Nucleus accumbens (tissue), 56 donors: ENCODE measurements around the gene DTNB.

ENCODE experiments used
- DNase-seq, 56 donors: peaks; one replicate each; lab custom pipeline; 2025; lab: John Stamatoyannopoulos, UW

Gene DTNB

DNA sequence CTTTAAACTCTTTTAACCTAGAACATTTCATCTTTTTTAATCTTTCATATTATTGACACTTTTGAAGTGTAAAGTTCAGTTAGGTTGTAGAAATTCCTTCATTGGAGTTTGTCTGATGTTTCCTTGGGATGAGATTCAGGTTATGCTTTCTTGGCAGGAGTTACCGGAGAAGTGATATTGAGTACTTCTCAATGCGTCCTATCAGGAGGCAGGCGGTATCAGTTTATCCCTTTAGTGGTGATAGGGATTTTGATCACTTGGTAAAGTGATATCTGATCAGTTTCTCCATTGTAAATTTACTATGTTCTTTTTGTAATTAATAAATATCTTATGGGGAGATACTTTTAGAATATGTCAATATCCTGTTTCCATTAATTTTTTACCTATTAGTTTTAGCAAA lies 78.4 kb downstream of the DTNB start:
- DNase-seq: no peak

DNA sequence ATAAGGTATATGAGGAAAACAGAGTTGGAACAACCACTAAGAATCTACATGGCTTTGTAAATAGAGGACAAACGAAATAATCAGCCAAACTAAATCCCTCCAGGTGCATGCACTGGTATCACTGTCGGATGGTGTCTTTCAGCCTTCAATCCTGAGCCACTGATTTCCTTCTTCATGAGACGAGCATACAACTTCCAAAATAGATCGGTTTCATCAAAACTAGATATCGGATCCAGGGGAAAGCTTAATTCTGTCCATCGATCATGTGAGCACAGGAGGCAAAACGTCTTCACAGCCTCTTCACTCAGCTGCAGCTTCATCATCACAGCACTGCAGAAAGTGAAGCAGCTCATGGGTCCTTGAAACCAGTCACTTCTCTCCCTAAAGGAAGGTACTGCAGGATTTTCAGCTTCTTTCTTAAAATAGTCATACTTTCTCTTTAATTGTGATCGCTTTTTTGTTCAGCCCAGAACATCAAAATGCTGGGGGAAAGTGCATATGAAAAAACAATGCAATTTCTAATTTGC lies 80.5 kb downstream of the DTNB start:
- peak in 7 of 56 donors; percentile 8 to 32 (median 26) for DNase-seq

DNA sequence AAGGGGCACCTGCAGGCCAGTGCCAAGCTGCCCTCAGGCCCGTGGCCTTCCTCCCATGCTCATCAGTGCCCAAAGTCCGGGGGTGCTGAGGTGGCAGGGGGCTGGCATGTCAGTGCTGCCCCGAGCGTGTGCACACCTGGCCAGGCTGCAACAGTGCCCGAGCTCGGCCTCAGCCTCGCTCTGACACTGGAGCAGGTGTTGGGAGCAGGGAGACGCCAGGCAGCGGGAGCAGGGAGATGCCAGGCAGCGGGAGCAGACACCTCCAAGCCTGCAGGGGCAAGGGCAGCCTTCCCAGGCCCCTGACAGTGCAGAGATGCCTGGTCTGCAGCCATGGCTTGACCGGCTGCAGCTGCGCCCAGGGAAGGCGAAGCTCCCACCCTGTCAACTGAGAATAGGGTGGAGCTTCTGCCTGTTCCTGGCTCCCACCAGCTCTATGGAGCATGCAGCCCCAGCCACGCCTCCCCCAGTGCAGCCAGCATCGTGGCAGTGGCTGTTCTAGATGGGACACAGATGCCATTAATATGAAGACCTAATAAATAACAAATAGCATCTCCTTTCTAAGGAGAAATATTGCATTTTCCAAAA lies 82.4 kb downstream of the DTNB start:
- peak in 45 of 56 donors; percentile 23 to 85 (median 67) for DNase-seq

- peak in 6 of 56 donors; percentile 26 to 52 (median 32) for DNase-seq
Observed at GRCh38 chr2:25589676-25590205, 83.6 kb downstream of the DTNB start.

DNA sequence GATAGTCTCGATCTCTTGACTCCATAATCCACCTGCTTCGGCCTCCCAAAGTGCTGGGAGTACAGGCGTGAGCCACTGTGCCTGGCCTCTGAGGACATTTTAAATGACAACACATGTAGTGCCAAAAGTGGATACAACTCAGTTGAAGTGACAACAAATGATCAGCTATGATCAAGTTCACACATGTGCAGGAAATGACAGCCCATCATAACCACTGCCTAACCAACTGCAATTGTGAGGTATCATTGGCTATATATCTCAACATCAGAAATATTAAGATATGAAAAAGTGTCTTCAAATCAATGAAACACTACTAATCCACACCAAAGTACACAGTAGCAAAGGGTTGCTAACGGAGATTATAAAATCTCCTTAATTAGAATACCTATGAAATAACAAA lies 84.8 kb downstream of the DTNB start:
- DNase-seq: no peak

DNA sequence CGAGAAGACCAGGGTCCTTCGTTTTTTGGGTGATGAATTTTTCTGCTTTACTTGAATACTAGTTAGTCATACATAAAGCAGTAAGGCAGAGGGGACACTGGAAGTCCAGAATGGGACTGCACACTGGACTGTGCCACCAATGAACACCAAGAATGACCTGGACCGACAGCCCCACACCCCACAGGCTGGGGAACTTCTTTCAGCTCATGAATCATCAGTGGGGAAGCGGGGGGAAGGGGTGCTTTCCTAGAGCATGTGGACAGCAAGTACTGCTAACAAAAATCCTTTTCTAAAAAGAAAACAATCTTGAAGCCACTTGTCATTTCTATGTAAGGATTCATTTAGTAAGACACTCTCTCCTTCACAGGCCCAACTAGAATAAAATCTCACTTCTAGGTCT lies 86.0 kb downstream of the DTNB start:
- peak in 19 of 56 donors; percentile 11 to 82 (median 32) for DNase-seq

DNA sequence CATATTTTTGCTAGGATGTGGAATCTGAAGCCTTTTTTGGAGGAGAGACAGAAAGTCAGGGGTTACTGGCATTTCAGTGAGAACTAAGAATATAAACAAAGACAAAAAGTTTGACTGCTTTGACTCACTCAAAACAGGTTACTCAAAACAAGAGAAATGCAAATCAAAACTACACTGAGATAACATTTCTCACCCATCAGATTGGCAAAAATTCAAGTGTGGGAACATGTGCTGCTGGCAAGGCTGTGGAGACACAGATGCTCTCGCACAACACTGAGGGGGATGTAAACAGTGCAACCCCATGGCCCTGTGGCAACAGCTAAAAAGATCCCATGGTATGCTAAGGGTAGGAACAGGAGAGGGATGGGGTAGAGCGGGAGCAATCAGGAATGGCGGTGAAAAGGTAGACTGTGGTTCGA lies 86.6 kb downstream of the DTNB start:
- peak in 13 of 56 donors; percentile 21 to 49 (median 37) for DNase-seq

DNA sequence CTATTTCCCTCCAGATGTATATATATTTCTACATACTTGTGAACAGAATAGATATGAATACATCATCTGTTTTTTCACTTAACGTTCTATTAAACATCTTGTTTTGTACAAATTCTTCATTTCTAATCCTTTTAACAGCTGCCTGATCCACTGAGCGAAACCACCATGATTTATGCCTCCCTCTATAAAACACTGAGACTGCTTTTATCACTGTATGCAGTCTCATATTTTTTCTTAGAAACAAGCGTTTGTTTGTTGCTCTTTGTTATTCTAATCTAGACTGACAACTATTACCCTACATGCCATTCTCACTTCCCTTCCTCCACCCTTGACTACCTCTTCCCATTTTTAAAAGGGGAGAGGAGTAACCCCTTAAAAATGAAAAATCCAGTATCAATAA lies 88.2 kb downstream of the DTNB start:
- DNase-seq: no peak

DNA sequence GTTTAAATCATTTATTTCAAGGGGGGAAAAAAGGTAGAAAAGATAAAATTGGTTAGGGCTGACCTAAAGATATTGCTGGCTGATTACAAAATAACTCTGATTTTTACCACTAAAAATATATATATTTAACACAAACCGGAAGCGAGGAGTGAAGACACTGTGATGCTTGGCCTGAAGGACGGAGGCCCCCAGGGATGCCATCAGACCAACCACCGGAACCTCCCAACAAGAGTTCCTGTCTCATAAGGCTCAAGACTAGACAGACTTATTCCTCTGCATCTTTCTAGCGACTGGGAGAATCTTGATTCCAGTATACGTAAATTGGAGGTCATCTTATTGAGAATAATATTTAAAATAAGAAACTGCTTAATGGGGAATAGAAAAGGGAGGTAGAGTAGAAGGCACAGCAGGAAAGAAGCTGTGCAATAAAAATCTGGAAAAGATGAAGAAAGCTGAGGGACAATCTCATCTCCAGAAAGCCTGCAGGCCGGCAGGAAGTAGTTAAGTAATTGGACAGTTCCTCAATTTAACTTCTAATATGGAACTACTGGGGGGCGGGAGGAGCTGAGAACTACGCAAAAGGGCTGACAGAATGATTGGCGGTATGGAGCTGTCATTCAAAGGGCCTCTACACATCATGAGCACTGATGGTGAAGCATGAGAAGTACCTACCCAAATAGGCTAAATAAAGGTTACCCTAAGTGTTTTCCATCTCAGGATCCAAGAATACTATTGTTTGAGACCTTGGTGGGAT lies 91.1 kb downstream of the DTNB start:
- no peak for DNase-seq

GRCh38 chr2:25576596-25576995 lies 96.8 kb downstream of the DTNB start:
- DNase-seq: no peak

- DNase-seq: no peak
Observed at GRCh38 chr2:25572638-25573037, 100.7 kb downstream of the DTNB start.

DNA sequence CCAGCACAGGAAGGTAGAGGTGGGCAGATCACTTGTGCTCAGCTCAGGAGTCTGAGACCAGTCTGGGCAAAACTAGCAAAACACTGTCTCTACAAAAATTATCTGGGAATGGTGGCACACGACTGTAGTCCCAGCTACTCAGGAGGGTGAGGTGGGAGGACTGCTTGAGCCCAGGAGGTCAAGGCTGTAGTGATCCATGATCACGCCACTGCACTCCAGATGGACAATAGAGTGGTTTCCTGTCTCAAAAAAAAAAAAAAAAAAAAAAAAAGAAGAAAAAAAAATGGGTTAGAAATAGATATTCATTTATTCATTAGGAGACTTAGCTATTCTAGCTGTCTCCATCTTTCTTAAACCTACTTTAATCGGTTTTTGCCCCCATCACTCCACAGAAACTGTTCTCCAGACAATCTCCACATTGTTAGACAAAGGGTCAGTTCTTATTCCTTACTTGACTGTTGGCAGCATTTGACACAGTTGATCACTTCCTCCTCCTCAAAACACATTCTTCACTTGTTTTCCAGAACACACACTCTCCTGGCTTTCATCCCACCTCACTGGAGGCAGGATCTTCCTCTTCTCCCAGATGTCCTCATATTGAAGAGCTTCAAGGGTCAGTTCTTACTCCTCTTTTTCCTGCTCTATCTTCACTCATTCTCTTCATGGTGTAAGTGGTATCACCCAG lies 103.1 kb downstream of the DTNB start:
- no peak for DNase-seq

DNA sequence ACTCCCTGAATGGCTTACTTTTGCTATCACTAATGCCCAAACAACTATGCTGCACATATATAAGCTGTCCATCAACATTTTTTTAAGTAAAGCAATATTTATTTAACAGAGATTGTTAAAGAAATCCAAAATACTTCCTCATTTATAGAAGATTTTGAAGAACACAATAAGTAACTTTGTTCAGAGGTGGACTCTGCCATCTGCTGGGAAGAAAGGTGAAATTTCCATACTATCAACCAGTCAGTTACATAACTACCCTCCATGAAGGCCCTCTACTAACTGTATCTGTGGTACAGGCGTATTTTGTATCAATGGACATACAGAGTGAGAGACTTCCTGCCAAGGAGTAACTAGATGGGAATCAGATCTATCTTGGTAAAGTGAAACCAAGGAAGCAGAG lies 106.0 kb downstream of the DTNB start:
- DNase-seq: peak in 1 of 56 donors; percentile 27

- peak in 1 of 56 donors; percentile 22 for DNase-seq
Observed at GRCh38 chr2:25566694-25567093, 106.7 kb downstream of the DTNB start.

DNA sequence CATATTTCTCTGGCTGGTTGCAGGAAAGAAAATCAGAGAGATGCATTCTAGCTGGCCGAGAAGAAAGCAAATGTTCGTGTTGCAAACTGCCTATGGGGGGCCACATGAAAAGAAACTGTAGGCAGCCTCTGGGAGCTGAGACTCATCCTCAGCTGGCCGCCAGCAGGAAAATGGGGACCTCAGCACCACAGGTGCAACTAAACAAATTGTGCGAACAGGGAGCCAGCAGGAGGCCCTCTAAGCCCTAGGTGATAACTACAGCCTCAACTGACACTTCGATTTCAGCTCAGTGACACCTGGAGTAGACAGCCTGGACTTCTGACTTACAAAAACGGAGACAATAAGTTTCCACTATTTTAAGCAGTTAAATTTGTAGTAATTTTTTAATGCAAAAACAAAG lies 107.3 kb downstream of the DTNB start:
- no peak for DNase-seq

- DNase-seq: peak in 5 of 56 donors; percentile 22 to 47 (median 28)
Observed at GRCh38 chr2:25561136-25561850, 112.1 kb downstream of the DTNB start.

DNA sequence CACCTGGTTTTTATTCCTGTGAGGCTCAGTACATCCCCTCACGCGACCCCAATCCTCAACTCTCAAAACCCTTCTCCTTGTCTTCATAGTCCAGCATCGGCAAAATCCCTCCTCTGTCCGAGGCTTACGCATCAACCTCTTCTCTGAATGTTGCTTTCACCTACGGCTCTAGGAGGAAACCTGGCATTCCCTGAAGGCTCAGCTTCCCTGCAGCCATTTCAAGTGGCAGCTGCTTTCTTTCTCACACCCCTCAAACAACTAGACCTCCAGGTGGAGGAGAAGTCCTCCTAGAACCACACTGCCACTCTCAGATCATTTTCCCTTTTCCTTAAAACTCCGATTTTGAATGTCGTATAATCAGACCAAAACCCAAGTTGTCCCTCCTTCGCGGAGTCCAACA lies 114.2 kb downstream of the DTNB start:
- DNase-seq: no peak

- DNase-seq: no peak
Observed at GRCh38 chr2:25558262-25558661, 115.1 kb downstream of the DTNB start.

- peak in 1 of 56 donors; percentile 28 for DNase-seq
Observed at GRCh38 chr2:25557179-25558036, 116.0 kb downstream of the DTNB start.
